A549 (cell line): ENCODE data around the gene SDC1.

ENCODE experiments used
- ESRRA ChIP-seq: fragments of 150-350 bp; IDR thresholded peaks from 2 replicates; pipeline ENCODE4 v1.6.1; 2014; ENCODE audit warnings: mild to moderate bottlenecking, low read length, borderline replicate concordance
- JUN ChIP-seq, 2 experiments: fragments of >200 bp; sonication (Bioruptor Twin); formaldehyde crosslinking; IDR thresholded peaks; 2 replicates in 1 of 2; 3 replicates in 1 of 2; pipeline ENCODE4 v1.6.1; 2016 to 2017
- RCOR1 ChIP-seq: fragments of 150-350 bp; IDR thresholded peaks from 2 replicates; pipeline ENCODE4 v1.6.1; 2014; ENCODE audit warnings: antibody characterized with exemption, low read length, low read depth
- SMC3 ChIP-seq: fragments of >200 bp; sonication (Bioruptor Twin); formaldehyde crosslinking; IDR thresholded peaks from 3 replicates; pipeline ENCODE4 v1.6.1; 2018; ENCODE audit warnings: inconsistent platforms
- USF2 ChIP-seq: fragments of 450-650 bp; IDR thresholded peaks from 2 replicates; pipeline ENCODE4 v1.6.1; 2014; ENCODE audit warnings: antibody characterized with exemption

DNA sequence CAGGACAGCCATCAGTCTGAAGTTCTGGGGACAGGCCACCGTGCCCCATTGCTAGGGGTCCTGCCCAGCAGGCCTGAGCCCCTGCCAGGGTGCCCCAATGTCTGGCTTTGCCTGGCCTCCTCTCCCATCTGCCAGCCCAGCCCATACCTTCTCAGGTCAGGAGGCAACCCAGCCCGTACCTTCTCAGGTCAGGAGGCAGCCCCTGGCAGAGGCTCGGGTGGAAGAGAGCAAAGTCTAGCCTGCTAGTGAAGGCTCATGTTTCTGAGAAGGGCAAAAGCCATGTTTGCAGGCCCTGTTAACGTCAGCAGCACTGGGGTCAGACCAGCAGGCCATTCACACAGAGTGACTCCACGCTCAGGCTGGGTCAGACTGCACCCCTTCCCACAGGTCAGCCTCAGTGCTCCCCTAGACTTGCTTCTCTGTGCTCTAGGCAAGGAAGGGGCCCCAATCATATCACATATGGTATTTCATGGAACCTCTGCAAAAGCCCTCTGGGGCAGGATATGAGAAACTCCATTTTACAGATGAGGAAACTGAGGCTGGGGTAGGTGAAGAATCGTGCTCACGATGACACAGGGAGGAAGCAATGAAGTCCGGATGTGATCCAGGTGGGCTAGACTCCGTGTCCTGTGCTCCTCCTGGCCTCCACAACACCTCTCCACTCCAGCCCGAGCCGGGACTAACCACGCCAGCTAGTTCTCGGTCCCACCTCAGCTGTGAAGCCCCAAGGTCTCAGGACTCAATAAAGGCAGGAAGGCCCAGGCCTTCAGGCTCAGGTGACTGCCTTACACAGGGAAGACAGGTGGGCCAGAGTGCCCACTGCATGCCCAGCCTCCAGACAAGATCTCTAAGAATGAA is 9.5 kb downstream of the SDC1 start:
- TF ChIP-seq RCOR1 (no peak), ESRRA (no peak), USF2 (no peak), JUN (IDR thresholded peaks at IDR 0.05) (no peak), SMC3 (no peak)
